GM19328 (cell line): Measurements from ENCODE around the gene COA8.
A peak's percentile ranks its signal among the peaks of the same experiment; 100 is the strongest.

Experiments used
- ATAC-seq: cut with Tn5 transposase; IDR thresholded peaks from one replicate; pipeline ENCODE4 v1.9.1; 2021; ENCODE audit warnings: mild to moderate bottlenecking, moderate library complexity; ENCODE audit not compliant: unreplicated experiment

Gene COA8

GRCh38 chr14:103619057-103619456, 56.3 kb downstream of the COA8 start:
- no peak for ATAC-seq

DNA sequence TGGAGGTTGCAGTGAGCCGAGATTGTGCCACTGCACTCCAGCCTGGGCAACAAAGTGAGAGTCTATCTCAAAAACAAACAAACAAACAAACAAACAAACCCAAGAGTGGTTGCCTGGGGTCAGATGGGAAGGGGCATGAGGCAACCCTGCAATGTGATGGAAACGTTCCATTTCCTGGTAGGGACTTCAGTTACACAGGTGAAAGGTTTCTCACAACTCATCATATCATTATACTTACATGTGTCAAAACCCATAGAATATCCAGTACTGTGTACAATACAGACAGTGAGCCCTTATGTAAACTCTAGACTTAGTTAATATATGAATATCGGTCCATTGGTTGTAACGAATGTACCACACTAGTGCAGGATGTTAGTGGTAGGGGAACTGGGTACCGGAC, 59.1 kb downstream of the COA8 start:
- ATAC-seq, result no peak

DNA sequence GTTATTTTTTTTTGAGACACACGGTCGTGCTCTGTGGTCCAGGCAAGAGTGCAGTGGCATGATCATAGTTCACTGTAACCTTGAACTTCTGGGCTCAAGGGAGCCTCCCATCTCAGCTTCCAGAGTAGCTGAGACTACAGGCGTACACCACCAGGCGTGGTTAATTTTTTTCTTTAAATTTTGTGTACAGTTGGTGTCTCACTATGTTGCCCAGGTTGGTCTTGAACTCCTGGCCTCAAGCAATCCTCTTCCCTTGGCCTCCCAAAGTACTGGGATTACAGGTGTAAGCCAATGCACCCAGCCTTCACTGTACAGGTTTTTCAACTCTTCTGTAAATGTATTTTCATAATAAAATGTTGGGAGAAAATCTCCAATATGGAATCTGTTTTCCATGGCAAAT, 60.5 kb downstream of the COA8 start:
- ATAC-seq, result no peak

DNA sequence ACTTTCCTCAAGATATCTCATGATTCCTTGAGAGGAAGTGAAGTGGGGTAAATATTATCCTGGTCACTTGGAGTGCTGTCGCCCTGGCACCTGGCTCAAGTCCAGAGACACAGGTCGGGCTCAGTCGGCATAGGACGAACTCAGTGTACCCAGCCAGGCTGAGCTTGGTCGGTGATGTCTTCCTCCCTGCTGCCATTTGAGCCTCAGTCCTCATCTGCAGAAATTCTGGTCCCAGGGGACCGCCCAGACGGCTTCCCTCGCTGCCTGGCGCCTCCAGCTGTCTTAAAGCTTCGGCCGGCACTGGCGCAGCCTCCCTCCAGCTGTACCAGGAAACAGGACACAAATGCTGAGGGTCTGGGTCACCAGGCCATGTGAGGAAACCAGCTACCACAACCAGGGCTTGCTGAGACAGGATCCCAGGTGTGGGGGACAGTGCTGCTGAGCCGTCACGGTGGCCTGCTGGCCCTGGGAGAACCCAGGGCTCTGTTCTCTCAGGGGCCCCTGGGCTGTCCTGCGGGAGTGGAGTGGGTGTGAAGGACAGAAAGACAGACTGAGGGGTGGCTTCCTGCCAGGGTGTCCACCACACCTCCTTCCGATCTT, 61.2 kb downstream of the COA8 start:
- no peak for ATAC-seq

DNA sequence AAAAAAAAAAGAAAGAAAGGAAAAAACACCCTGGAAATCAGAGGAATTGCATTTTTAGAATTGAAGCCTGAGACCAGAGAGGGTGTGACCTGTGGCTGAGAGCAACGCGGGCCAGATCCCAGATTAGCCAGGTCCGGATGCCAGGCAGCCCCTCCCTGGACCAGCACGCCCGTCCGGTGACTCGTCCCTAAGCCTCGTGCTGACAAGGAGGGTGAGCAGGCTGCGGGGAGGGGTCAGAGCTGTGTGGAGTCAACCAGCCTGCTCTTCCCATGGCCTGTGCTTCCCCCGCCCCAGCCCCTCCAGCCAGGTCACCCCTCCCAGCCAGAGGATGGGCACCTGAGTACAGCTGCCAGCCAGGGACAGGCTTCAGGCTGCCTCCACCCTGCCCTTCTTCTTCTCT, 62.1 kb downstream of the COA8 start:
- ATAC-seq, result no peak

DNA sequence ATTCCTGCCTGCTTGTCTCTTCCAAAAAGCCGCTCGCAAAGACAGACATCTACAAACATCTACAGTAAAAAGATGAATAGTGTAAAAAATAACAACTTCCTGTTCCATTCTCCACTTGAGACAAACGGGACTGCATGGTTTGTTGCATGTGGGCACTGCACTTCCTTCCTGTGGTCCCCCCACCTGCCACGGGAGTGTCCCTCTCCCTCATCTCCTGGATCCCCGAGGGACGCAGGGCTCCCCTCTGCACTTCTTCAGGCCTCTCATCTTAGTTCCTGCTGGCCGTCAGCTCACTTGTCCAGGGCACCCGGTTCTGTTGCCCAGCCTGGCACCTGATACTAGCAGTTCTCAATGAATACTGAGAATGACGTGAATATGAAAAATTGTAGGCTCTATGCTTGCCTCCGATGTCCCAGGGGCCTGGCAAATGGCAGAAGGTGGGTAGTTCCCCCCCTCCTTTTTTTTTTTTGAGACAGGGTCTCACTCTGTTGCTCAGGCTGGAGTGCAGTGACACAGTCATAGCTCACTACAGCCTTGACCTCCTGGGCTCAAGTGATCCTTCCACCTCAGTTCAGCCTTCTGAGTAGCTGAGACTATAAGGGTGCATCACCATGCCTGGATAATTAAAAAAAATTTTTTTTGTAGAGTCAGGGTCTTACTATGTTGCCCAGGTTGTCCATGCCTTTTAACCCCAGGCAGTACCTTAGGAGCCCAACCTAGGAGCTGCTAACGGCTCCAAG, 62.8 kb downstream of the COA8 start:
- ATAC-seq, result no peak

GRCh38 chr14:103626146-103626850, 63.5 kb downstream of the COA8 start:
- ATAC-seq, result no peak

DNA sequence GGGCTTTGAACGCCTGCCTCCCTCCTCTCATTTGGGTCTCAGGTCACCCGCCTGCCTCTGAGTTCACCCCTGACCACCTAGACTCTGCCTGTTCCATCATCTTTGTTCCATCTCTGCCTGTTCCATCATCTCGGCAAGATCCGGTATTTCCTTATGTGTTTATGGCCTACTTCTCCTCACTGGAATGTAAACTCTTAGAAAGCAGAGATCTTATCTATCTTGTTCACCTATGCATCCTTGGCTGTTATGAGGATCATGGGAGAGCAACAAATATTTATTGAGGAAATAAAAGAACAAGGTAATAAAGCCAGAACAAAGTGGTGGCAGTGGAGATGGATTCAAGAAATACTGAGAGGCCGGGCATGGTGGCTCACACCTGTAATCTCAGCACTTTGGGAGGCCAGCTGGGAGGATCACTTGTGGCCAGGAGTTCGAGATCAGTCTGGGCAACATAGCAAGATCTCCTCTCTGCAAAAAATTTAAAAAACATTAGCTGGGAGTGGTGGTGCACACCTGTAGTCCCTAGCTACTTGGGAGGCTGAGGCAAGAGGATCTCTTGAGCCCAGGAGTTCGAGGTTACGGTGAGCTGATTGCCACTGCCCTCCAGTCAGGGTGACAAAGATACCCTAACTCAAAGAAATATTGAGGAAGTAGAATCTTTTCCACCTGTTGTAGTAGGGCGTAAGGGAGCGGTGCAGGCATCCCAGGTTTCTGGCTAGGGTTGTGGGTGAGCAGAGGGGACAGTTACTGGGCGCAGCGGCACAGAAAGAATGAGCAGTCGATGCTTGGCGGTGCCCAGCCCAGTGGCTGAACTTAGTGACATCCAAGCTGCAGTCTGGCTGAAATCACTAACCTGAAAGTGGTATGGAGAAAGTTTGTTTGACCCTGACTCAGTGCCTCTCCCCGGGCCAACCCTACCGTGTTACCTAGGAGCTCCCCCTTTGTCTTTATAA, 64.6 kb downstream of the COA8 start:
- no peak for ATAC-seq

- ATAC-seq, result no peak
These were observed 65.5 kb downstream of the COA8 start for GRCh38 chr14:103628221-103628683.

DNA sequence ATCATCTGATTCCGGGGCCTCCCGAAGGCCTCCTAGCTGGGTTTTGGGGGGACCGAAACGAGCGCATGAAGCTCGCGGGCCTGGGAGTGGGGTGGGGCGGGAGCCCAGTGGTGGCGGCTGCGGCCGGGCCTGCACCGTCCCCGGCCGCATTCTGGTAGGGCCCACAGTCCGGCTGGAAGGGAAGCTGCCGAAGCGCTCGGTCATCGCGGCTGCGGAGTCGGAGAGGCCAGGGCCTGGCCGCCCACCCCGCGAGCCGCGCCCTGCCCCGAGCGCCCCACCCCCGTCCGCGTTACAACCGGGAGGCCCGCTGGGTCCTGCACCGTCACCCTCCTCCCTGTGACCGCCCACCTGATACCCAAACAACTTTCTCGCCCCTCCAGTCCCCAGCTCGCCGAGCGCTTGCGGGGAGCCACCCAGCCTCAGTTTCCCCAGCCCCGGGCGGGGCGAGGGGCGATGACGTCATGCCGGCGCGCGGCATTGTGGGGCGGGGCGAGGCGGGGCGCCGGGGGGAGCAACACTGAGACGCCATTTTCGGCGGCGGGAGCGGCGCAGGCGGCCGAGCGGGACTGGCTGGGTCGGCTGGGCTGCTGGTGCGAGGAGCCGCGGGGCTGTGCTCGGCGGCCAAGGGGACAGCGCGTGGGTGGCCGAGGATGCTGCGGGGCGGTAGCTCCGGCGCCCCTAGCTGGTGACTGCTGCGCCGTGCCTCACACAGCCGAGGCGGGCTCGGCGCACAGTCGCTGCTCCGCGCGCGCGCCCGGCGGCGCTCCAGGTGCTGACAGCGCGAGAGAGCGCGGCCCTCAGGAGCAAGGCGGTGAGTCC, 66.1 kb downstream of the COA8 start, which contains the start of gene KLC1:
TSS of gene KLC1 (plus strand) at position 528 of the 819 bp plus-strand sequence. CDS start 25,354 bp downstream, outside the sequence.
- peak; percentile 58 for ATAC-seq

DNA sequence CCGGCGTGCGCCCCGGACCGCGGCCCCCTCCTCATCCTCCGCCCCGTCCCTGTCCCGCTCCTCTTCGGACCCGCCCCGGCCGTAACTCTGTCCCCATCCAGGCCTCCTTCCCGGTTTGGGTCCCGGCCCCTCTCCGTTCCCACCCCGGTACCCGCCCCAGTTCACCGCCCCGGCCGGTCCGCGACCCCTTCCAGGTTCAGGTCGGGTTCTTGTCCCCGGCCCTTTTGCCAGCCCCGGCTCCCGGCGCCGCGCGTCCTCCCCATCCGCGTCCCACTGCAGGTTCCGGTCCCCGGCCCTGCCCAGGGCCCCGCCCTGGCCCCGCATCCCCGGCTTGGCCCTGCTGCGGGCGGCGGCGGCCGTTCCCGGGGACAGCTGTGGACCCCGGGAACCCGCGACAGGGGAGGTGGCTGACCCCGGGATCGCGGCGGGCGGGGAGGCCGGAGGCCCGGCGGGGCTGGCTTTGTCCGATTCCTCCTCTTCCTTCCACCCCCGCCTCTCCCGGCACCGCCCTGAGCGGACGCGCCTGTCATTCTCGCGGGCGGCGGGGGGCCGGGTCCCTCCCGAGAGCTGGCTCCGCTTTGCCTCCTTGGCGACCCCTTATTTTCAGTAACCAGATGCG, 66.9 kb downstream of the COA8 start:
- ATAC-seq, result peak; percentile 22

- ATAC-seq, result no peak
These were observed 67.8 kb downstream of the COA8 start for GRCh38 chr14:103630364-103631108.

DNA sequence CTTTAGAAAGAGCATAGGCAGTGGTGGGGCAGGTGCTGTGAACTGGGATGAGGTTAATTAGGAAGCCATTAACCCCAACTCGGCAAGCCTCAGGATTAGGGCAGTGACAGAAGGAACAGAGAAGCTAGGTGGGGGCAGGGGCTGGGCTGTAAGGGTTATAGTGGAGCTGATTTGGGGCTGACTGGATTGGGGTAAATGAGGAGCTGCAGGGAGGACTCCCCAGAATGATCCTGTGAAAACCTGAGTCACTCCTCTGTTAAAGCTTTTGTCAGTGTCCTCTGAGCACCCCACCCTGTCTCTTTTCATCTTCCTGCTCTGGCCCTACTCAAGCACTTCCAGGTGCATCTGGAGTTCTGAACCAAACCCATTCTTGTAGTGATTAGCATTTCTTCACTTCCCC, 70.6 kb downstream of the COA8 start:
- no peak for ATAC-seq

DNA sequence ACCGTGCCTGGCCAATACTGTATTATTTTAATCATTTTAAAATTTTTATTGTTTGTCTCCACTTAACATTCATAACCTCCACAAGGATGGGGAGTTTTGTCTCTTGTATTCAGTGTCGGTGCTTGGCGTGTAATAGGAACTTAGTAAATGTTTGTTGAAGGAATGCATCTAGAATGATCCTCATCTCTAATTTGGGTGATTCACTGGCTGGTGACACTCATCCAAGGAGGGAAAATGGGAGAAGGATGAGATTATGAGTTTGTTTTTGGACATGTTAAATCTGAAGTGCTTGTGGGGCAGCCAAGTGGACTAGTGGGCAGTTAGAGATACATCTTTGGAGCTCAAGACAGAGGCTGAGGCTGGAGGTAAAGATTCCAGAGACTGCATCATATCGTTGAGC, 71.4 kb downstream of the COA8 start:
- no peak for ATAC-seq

DNA sequence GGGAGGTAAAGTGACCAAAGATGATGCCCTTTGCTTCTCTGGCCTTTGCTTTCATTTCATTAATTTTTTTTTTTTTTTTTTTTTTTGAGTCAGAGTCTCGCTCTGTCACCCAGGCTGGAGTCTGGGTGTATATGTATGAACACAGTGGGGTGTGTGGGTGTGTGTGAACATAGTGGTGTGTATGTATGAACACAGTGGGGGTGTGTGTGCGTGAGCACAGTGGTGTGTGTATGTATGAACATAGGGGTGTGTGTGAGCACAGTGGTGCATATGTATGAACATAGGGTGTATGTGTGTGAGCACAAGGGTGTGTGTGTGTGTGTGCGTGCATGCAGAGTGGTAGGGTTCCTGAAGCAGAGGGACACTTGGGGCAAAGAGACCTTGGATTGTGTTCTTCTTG, 75.8 kb downstream of the COA8 start:
- ATAC-seq, result no peak
